Smooth muscle cell (in vitro differentiated cells): ENCODE data around the gene ASCC2. TPM values are rescaled to one million over a fixed set of nuclear protein-coding genes. Genes with fewer than 3 reads are reported as not detected.

Source experiments
- DNase-seq: peaks from one replicate; lab custom pipeline; 2025; ENCODE audit not compliant: unreplicated experiment; lab: John Stamatoyannopoulos, UW
- H2AFZ ChIP-seq: fragments of 200-600 bp; sonication (generic); 2 replicates; pipeline ENCODE4 v1.6.0; 2016; ENCODE audit warnings: antibody characterized with exemption, low read depth, mild to moderate bottlenecking
- H3F3A ChIP-seq: fragments of 200-600 bp; sonication (generic); 2 replicates; pipeline ENCODE4 v1.6.0; 2017; ENCODE audit warnings: antibody characterized with exemption, low read depth
- H3K27ac ChIP-seq: fragments of 200-600 bp; sonication (generic); 2 replicates; pipeline ENCODE4 v1.5.1; 2016; ENCODE audit warnings: low read depth, mild to moderate bottlenecking
- H3K27me3 ChIP-seq: fragments of 200-600 bp; sonication (generic); 2 replicates; pipeline ENCODE4 v1.6.1; 2016; ENCODE audit warnings: low read depth, mild to moderate bottlenecking
- H3K36me3 ChIP-seq: fragments of 200-600 bp; sonication (generic); 2 replicates; pipeline ENCODE4 v1.5.1; 2016; ENCODE audit warnings: low read depth
- H3K4me1 ChIP-seq: fragments of 200-600 bp; sonication (generic); 2 replicates; pipeline ENCODE4 v1.5.1; 2016; ENCODE audit warnings: low read depth
- H3K4me2 ChIP-seq: fragments of 200-600 bp; sonication (generic); 2 replicates; pipeline ENCODE4 v1.6.0; 2016; ENCODE audit warnings: mild to moderate bottlenecking
- H3K4me3 ChIP-seq: fragments of 200-600 bp; sonication (generic); 2 replicates; pipeline ENCODE4 v1.5.1; 2016; ENCODE audit warnings: mild to moderate bottlenecking
- H3K79me2 ChIP-seq: fragments of 200-600 bp; sonication (generic); 2 replicates; pipeline ENCODE4 v1.6.0; 2016; ENCODE audit warnings: low read depth, mild to moderate bottlenecking
- H3K9ac ChIP-seq: fragments of 200-600 bp; sonication (generic); 2 replicates; pipeline ENCODE4 v1.6.0; 2016; ENCODE audit warnings: low read depth
- H3K9me3 ChIP-seq: fragments of 200-600 bp; sonication (generic); replicated peaks from 2 replicates; pipeline ENCODE4 v1.5.1; 2016; ENCODE audit warnings: low read depth
- H4K20me1 ChIP-seq: fragments of 200-600 bp; sonication (generic); 2 replicates; pipeline ENCODE4 v1.6.0; 2016; ENCODE audit warnings: low read depth
- WGBS: methylation state at CpG from one replicate; pipeline ENCODE4 v1.1.7; 2016; ENCODE audit warnings: low lambda C conversion rate; 5-methylcytosine and 5-hydroxymethylcytosine counted together
- polyA plus RNA-seq: library from polyadenylated mRNA; unstranded; fragments of >200 nt; fragmentation: Nextera tagmentation; extraction: Ambion mirVana; gene quantifications from 2 replicates; pipeline ENCODE4 v1.2.1, GENCODE V29; 2016
- total RNA-seq: library from RNA; depleted of rRNA; stranded (reverse); fragments of >200 nt; gene quantifications from 2 replicates; pipeline ENCODE4 v1.2.3, GENCODE V29; 2014
- TF ChIP-seq, protein P1 (sequence below): fragments of 200-600 bp; sonication (generic); IDR thresholded peaks from 2 replicates; pipeline ENCODE4 v1.5.1; 2017; ENCODE audit warnings: borderline replicate concordance, mild to moderate bottlenecking, antibody characterized with exemption; ENCODE audit not compliant: insufficient read depth, poor library complexity, severe bottlenecking

ASCC2 gene
- total and polyA plus RNA-seq, 2 experiments from 2014 or later: 32.1 to 58.9 TPM

GRCh38 chr22:29827091-29827490 lies 11.0 kb downstream of the ASCC2 start:
- TF ChIP-seq, protein P1, sequence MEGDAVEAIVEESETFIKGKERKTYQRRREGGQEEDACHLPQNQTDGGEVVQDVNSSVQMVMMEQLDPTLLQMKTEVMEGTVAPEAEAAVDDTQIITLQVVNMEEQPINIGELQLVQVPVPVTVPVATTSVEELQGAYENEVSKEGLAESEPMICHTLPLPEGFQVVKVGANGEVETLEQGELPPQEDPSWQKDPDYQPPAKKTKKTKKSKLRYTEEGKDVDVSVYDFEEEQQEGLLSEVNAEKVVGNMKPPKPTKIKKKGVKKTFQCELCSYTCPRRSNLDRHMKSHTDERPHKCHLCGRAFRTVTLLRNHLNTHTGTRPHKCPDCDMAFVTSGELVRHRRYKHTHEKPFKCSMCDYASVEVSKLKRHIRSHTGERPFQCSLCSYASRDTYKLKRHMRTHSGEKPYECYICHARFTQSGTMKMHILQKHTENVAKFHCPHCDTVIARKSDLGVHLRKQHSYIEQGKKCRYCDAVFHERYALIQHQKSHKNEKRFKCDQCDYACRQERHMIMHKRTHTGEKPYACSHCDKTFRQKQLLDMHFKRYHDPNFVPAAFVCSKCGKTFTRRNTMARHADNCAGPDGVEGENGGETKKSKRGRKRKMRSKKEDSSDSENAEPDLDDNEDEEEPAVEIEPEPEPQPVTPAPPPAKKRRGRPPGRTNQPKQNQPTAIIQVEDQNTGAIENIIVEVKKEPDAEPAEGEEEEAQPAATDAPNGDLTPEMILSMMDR: no peak
- no peaks in the 10 kb centered on the region for H3K79me2 ChIP-seq
- no peak overlapping the region for H3K4me3 ChIP-seq

DNA sequence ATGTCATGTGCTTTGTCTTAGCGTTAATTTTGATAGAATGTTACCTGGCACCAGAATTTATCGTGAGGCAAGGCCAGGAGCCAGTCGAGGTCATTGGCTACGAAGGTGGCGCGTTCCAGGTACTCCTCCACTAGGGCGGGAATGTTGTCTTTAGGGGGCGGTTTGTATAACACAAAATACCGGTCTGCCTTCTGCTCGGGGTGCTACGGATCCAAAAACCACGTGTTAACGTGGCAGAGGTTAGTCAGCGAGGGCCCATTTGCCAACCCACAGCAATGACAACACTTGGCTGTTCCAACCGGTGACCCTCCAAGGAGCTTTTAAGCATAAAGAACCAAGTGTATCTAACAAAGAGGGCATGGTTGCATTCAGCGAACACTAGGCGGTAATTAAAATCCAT lies 12.5 kb downstream of the ASCC2 start:
- no peaks in the 10 kb centered on the region for H3K79me2 ChIP-seq
- no peak for DNase-seq
- H4K20me1 ChIP-seq: no peaks in the 10 kb centered on the region
- H3K4me2 ChIP-seq: no peak overlapping the region
- H2AFZ ChIP-seq: no peak overlapping the region
- H3K36me3 ChIP-seq: peaks cover 10% of the 10 kb centered on the region
- H3K4me1 ChIP-seq: no peaks in the 10 kb centered on the region
- no peak overlapping the region for H3K9ac ChIP-seq
- TF ChIP-seq, protein P1: no peak
- peaks cover 7% of the 10 kb centered on the region for H3F3A ChIP-seq
- H3K27me3 ChIP-seq: no peaks in the 10 kb centered on the region
- H3K9me3 ChIP-seq: no peaks in the 10 kb centered on the region
- WGBS: 97% methylated on average over 17 of the region's 17 CpGs
- no peak overlapping the region for H3K27ac ChIP-seq
- H3K4me3 ChIP-seq: no peak overlapping the region

More at GRCh38 chr22:29827091-29827490, 11.0 kb downstream of the ASCC2 start:
- Histone ChIP-seq H3K9ac (no peak overlapping the region), H3K36me3 (peaks cover 10% of the 10 kb centered on the region), H3K9me3 (no peaks in the 10 kb centered on the region), H3F3A (peaks cover 3% of the 10 kb centered on the region), H2AFZ (no peak overlapping the region), H3K27ac (no peak overlapping the region), H3K4me1 (no peaks in the 10 kb centered on the region), H3K4me2 (no peak overlapping the region), H4K20me1 (no peaks in the 10 kb centered on the region), H3K27me3 (no peaks in the 10 kb centered on the region)
- WGBS: 62% methylated on average over 4 of the region's 4 CpGs
- DNase-seq: no peak

GRCh38 chr22:29824677-29825076 lies 13.4 kb downstream of the ASCC2 start:
- no peak overlapping the region for H3K4me2 ChIP-seq

More at GRCh38 chr22:29824677-29825076, 13.4 kb downstream of the ASCC2 start:
- Histone ChIP-seq H3K27ac (no peak overlapping the region), H3K9me3 (no peaks in the 10 kb centered on the region), H3K27me3 (no peaks in the 10 kb centered on the region), H3K4me1 (no peaks in the 10 kb centered on the region), H2AFZ (no peak overlapping the region), H3F3A (peaks cover 7% of the 10 kb centered on the region), H3K9ac (no peak overlapping the region), H4K20me1 (no peaks in the 10 kb centered on the region), H3K79me2 (no peaks in the 10 kb centered on the region), H3K36me3 (peaks cover 10% of the 10 kb centered on the region), H3K4me3 (no peak overlapping the region)
- TF ChIP-seq, protein P1: no peak
- WGBS: 97% methylated on average over 11 of the region's 11 CpGs
- DNase-seq: no peak
